GM21447 (cell line): Measurements from ENCODE around the gene FMN2.

Source experiments
- ATAC-seq: cut with Tn5 transposase; IDR thresholded peaks from one replicate; pipeline ENCODE4 v1.9.1; 2021; ENCODE audit not compliant: unreplicated experiment

The FMN2 gene

GRCh38 chr1:240350910-240351331 lies 259.2 kb downstream of the FMN2 start:
- ATAC-seq: no peak

- ATAC-seq: no peak
Observed at GRCh38 chr1:240351690-240352089, 260.0 kb downstream of the FMN2 start.

- ATAC-seq: no peak
Observed at GRCh38 chr1:240352769-240353168, 261.1 kb downstream of the FMN2 start.

DNA sequence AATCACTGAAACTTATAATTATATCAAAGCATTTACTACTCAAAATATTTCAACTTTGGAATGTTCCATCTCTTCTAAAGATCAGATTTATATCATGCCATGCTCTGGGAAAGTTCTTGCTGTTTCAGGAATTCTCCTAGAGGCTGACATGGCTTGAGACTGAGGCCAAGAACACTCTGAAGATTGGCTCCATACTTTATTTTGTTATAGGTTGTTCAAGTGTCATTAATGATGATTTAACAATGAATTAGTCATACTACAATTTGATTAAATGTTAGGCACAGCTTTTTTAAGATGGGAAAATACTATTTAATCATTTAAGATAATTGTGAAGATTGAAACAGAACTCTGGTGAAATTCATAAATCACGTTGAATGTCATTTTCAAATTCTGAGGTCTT lies 264.9 kb downstream of the FMN2 start:
- ATAC-seq: no peak

- ATAC-seq: no peak
Observed at GRCh38 chr1:240362046-240362445, 270.4 kb downstream of the FMN2 start.

DNA sequence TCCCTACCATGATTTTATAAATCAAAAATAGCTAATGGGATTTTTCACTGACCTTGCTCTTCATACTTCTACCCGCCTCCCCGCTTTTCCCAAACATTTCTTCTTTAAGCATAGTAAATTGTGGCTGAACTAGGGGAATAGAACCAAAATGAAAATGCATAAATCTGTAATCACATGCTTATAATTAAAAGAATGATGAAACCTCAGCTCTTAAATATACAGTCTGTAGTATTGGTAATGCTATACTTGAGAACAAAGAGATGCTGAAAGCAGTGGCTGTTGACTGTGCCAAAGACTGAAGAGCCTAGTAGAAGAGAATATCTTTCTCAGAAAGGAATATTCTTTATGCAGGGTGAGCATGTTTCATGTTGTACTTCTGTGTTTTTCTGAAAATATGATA lies 271.1 kb downstream of the FMN2 start:
- ATAC-seq: no peak

GRCh38 chr1:240363315-240363714 lies 271.6 kb downstream of the FMN2 start:
- ATAC-seq: no peak

GRCh38 chr1:240363914-240364313 lies 272.2 kb downstream of the FMN2 start:
- ATAC-seq: no peak

GRCh38 chr1:240366636-240367035 lies 275.0 kb downstream of the FMN2 start:
- no peak for ATAC-seq

DNA sequence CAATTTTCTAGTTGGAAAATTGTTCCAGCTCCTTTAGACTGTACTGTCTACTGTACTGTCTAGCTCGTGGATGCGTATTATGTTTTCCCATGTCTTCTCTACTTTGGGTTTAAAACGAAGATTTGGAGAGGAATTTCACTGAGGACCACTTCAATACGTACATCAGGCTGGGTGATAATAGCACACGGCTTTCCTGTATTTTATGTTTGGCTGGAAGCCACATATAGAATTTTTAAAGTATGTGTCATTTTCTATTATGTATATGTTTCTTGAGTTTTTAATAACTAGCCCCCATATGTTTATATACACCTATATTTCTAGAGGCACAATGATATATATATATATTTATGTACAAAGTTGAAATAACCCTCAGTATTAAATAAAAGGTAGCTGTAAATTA lies 293.9 kb downstream of the FMN2 start:
- no peak for ATAC-seq

DNA sequence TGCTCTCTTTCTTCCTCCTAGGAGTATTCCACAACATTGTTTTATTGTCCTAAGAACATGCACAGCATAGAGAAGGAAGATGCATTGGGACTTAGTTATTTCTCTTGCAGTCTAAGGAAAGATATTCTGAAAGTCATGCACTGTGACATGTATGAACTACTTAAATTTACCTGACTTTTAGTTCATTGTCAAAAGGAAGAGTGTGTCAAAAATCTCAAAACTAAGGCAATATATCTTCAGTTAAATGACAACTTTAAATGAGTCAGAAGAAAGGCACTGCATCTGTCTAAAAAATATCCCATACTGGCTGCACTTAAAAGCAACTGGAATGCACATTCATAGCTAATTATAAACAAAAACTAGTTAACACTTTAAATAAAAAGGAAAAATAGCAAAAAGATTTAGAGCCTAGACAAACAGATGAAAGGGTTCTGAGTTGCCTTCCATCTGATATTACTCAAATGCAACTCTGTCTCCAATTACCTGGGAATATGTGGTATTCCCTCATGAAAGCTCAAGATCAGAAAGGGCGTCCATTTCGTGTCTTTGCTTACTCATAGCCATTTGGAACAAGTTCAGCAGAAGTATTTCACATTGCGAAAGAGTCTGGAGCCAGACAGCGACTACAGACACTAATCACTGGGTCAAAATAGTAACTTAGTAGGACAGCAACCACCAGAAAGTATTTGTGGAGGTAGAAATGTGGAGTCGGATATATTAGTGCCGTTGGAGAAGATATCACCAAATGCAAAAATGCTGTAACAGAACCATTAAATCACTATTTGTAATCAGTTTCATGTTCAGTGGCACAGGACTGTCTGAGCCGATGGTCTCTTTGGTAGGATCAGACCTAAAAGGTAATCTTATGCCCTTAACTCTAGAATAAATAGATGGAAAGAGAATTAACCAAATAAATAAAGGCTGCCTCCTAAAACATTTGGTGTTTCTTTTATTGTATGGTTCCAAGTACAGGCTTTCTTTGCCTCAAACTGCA lies 294.6 kb downstream of the FMN2 start:
- no peak for ATAC-seq

DNA sequence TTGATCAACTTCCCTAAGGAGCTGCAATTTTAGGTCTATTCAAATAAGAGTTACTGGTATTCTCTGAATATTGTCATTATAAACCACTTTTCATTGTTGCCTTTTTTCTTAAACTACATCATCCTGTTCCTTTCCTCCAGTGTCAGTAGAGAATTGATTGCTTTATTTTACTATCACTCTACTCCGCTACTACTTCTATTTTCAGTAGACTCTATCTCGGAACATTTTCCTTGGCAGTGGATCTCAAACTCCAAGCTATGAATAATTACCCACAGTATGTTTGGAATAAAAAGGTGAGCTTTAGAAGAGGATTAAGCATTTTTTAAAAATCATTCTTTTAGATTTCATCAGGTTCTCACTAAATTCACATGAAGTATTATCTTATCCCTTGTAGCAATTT lies 295.4 kb downstream of the FMN2 start:
- no peak for ATAC-seq

GRCh38 chr1:240391660-240392260 lies 300.1 kb downstream of the FMN2 start:
- ATAC-seq: no peak

GRCh38 chr1:240394353-240394752 lies 302.7 kb downstream of the FMN2 start:
- no peak for ATAC-seq

GRCh38 chr1:240395336-240395735 lies 303.7 kb downstream of the FMN2 start:
- ATAC-seq: no peak

- no peak for ATAC-seq
Observed at GRCh38 chr1:240399381-240399780, 307.7 kb downstream of the FMN2 start.

DNA sequence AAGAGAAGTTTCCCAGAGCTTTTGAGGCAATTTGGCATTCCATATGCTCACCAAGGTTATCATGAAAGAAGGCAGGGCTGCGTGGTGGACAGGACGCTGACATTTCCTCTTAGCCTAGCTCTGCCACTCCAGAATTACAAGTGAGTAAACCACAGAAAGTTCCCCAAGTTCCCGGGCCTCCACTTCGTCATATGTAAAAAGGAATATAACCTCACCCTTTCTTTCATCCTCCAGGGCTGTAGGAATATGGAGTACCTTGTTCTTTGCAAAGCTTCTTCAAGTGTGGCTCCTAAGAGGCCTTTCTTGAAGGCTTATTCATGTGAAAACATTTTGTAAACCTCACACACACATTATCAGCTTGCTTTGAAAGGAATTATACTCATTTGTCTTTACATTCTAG lies 310.0 kb downstream of the FMN2 start:
- no peak for ATAC-seq

DNA sequence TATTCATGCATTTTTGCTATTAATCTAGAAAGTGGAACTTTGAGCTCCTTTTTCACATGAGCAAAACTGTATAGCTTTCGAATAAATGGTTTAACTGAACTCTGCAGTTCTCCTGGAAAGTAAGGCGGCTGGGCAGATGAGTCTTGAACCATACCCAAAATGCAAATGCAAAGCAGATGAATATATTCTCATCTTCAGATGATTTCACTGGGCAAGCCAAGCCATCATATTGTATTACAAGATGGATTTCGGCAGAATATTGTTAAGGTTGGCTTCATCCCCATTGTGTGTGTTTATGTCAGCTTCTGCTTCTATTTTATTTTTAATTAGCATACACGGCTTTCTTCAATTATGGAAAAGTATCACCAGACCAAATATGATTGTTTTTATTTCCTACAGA lies 310.6 kb downstream of the FMN2 start:
- ATAC-seq: no peak

GRCh38 chr1:240404286-240404685 lies 312.6 kb downstream of the FMN2 start:
- ATAC-seq: no peak

- no peak for ATAC-seq
Observed at GRCh38 chr1:240405751-240406150, 314.1 kb downstream of the FMN2 start.

- ATAC-seq: no peak
Observed at GRCh38 chr1:240407407-240407806, 315.7 kb downstream of the FMN2 start.

DNA sequence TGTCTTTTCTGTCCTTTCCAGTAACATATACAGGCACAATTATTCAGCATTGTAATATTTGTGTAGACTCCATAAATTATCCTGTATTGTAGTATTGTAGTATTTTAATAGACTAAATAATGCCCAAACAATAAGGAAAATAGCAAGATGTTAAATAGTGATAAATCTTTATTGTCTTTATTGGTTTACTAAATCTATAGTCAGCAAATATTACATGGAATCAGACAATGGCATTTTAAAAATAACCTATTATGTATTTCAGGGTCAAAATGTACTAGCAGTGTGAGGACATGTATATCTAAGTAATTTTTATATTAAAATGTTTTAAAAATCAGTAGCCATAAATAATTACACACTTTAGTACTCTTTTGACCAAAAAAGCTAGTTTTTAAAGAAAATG lies 317.9 kb downstream of the FMN2 start:
- ATAC-seq: no peak
